Measurements from ENCODE around the gene CASTOR1.

The CASTOR1 gene

DNA sequence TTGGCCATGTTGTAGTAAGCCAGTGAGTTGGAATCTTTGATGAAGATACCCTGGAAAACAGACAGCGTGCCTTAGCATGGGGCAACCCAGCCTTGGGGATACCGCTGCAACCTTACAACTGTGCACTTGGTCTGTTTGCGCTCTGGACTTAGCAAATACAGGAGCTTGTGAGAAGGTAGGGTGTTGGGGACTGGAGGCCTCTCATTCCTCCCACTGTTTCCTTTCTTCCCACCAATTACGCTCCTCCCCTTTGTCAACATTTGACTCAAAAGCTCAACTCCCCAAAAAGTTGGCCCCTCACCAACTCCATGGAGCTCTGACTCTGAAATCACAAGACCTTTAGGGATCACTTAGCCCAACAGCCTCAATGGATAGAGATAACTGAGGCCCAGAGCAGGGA lies 45.3 kb upstream of the CASTOR1 start:
- no peaks in the 10 kb centered on the region for H3K4me1 ChIP-seq (ENCODE audit: control insufficient read depth, insufficient read depth, low read length)
- H3K36me3 ChIP-seq (ENCODE audit: control insufficient read depth in 2 of 2, insufficient read depth in 1 of 2, low read length in 2 of 2), result peaks cover 63 to 91% of the 10 kb centered on the region in 2 experiments
- no peaks in the 10 kb centered on the region for H3K9me3 ChIP-seq (ENCODE audit: control insufficient read depth, insufficient read depth, low read depth, low read length)
- TF ChIP-seq ZNF449 (tag by site-specific recombination; IDR thresholded peaks at IDR 0.05), result no peak
- no peak for TF ChIP-seq ZSCAN16 (tag by site-specific recombination; IDR thresholded peaks at IDR 0.05)
- no peak for TF ChIP-seq ZBTB21 (tag by site-specific recombination; IDR thresholded peaks at IDR 0.05)
- no peak for TF ChIP-seq ZNF843 (tag by site-specific recombination; IDR thresholded peaks at IDR 0.05)
- TF ChIP-seq ZNF311 (tag by site-specific recombination; IDR thresholded peaks at IDR 0.05; ENCODE audit: borderline replicate concordance), result no peak
- TF ChIP-seq KLF9 (tag by site-specific recombination; IDR thresholded peaks at IDR 0.05; ENCODE audit: low read depth), result no peak
- no peak for TF ChIP-seq REPIN1 (tag by site-specific recombination; IDR thresholded peaks at IDR 0.05; ENCODE audit: low read depth)
- TF ChIP-seq BCL6B (tag by site-specific recombination; IDR thresholded peaks at IDR 0.05), result no peak
- no peak for TF ChIP-seq TRIM28 (IDR thresholded peaks at IDR 0.05; ENCODE audit: borderline replicate concordance, low read length)
- no peak overlapping the region for H3K4me3 ChIP-seq (ENCODE audit: low read depth, low read length)
- POLR2A ChIA-PET, result interaction anchor here (0.6 kb wide), 1 partner anchor 78 kb away, joined by 3 read pairs; no protein-coding TSS in a partner anchor
- CTCF ChIA-PET, result interaction anchor here (1.0 kb wide), 1 partner anchor 151 kb away, joined by 3 read pairs; no protein-coding TSS in a partner anchor
- H3K27ac ChIP-seq (ENCODE audit: extremely low read depth, low read depth, low read length), result no peak overlapping the region

GRCh38 chr22:30333707-30334087 lies 44.4 kb upstream of the CASTOR1 start:
- no peak overlapping the region for H3K27ac ChIP-seq (ENCODE audit: extremely low read depth, low read depth, low read length)
- no peaks in the 10 kb centered on the region for H3K9me3 ChIP-seq (ENCODE audit: control insufficient read depth, insufficient read depth, low read depth, low read length)
- ChIA-PET CTCF (interaction anchor here (0.9 to 1.1 kb wide), 2 partner anchors 46 to 57 kb away, joined by 4 read pairs; no protein-coding TSS in a partner anchor), POLR2A (interaction anchor here (2.2 kb wide), 1 partner anchor 23 kb away, joined by 11 read pairs; the partner anchor contains the start of genes CCDC157 and SF3A1)
- no peak for TF ChIP-seq ZNF624 (tag by site-specific recombination; IDR thresholded peaks at IDR 0.05)
- no peak for TF ChIP-seq SP7 (tag by site-specific recombination; IDR thresholded peaks at IDR 0.05)
- no peak for TF ChIP-seq ZNF211 (tag by site-specific recombination; IDR thresholded peaks at IDR 0.05; ENCODE audit: low read depth)
- no peak for TF ChIP-seq ZNF23 (tag by site-specific recombination; IDR thresholded peaks at IDR 0.05; ENCODE audit: borderline replicate concordance)
- TF ChIP-seq ZNF664 (tag by site-specific recombination; IDR thresholded peaks at IDR 0.05), result no peak
- no peak for TF ChIP-seq KLF10 (tag by site-specific recombination; IDR thresholded peaks at IDR 0.05)
- TF ChIP-seq ZNF274 (IDR thresholded peaks at IDR 0.05; ENCODE audit: low read length), result no peak
- no peak for TF ChIP-seq ZNF274 (tag by site-specific recombination; IDR thresholded peaks at IDR 0.05; ENCODE audit: borderline replicate concordance)
- TF ChIP-seq YY2 (tag by site-specific recombination; IDR thresholded peaks at IDR 0.05), result no peak
- TF ChIP-seq ZNF639 (tag by site-specific recombination; IDR thresholded peaks at IDR 0.05), result no peak
- no peak for TF ChIP-seq ZNF146 (tag by site-specific recombination; IDR thresholded peaks at IDR 0.05)
- TF ChIP-seq ZNF677 (tag by site-specific recombination; IDR thresholded peaks at IDR 0.05), result no peak
- no peak for TF ChIP-seq ZNF510 (tag by site-specific recombination; IDR thresholded peaks at IDR 0.05; ENCODE audit: insufficient replicate concordance)
- no peak for TF ChIP-seq ZNF549 (tag by site-specific recombination; IDR thresholded peaks at IDR 0.05)
- no peak for TF ChIP-seq ZNF426 (tag by site-specific recombination; IDR thresholded peaks at IDR 0.05)
- no peak for TF ChIP-seq ZNF843 (tag by site-specific recombination; IDR thresholded peaks at IDR 0.05)
- no peak for TF ChIP-seq REPIN1 (tag by site-specific recombination; IDR thresholded peaks at IDR 0.05; ENCODE audit: low read depth)
- TF ChIP-seq ZNF76 (tag by site-specific recombination; IDR thresholded peaks at IDR 0.05; ENCODE audit: borderline replicate concordance, low read depth), result no peak
- peaks cover 53 to 85% of the 10 kb centered on the region in 2 experiments for H3K36me3 ChIP-seq (ENCODE audit: control insufficient read depth in 2 of 2, insufficient read depth in 1 of 2, low read length in 2 of 2)
- H3K4me1 ChIP-seq (ENCODE audit: control insufficient read depth, insufficient read depth, low read length), result no peaks in the 10 kb centered on the region
- H3K4me3 ChIP-seq (ENCODE audit: low read depth, low read length), result no peak overlapping the region
